Osteocyte (in vitro differentiated cells): Measurements from ENCODE around the gene HEMK1. TPM values are rescaled to one million over a fixed set of nuclear protein-coding genes. Genes with fewer than 3 reads are reported as not detected.

ENCODE experiments used
- DNase-seq: peaks from one replicate; pipeline ENCODE4 v3.0.0; 2021; ENCODE audit warnings: mixed read lengths; ENCODE audit not compliant: unreplicated experiment; ENCODE audit errors: extremely low spot score
- H3K27ac Mint-ChIP-seq: one replicate; pipeline ENCODE4 v1.8.0; 2021; ENCODE audit warnings: mild to moderate bottlenecking, mixed read lengths; ENCODE audit not compliant: unreplicated experiment
- H3K27me3 Mint-ChIP-seq: one replicate; pipeline ENCODE4 v1.8.0; 2021; ENCODE audit warnings: mixed read lengths; ENCODE audit not compliant: unreplicated experiment
- H3K36me3 Mint-ChIP-seq: one replicate; pipeline ENCODE4 v1.8.0; 2021; ENCODE audit warnings: mixed read lengths; ENCODE audit not compliant: unreplicated experiment
- H3K4me1 Mint-ChIP-seq: one replicate; pipeline ENCODE4 v1.8.0; 2021; ENCODE audit warnings: mixed read lengths; ENCODE audit not compliant: unreplicated experiment
- H3K4me3 Mint-ChIP-seq: one replicate; pipeline ENCODE4 v1.8.0; 2021; ENCODE audit warnings: mild to moderate bottlenecking, moderate library complexity, mixed read lengths; ENCODE audit not compliant: unreplicated experiment
- H3K9me3 Mint-ChIP-seq: one replicate; pipeline ENCODE4 v1.8.0; 2021; ENCODE audit warnings: mixed read lengths; ENCODE audit not compliant: unreplicated experiment
- total RNA-seq: library from RNA; stranded (reverse); gene quantifications from 2 replicates; pipeline ENCODE4 v1.2.1, GENCODE V29; 2021
- TF ChIP-seq, protein P1 (sequence below): fragments of 200-600 bp; sonication (generic); IDR thresholded peaks from 2 replicates; pipeline ENCODE4 v1.5.0; 2021; ENCODE audit warnings: antibody characterized with exemption, mild to moderate bottlenecking, moderate library complexity

HEMK1 gene
- total RNA-seq, 1 donor from 2014 or later = 23.1 TPM

- Mint-ChIP-seq H3K27ac (no peak overlapping the region), H3K27me3 (no peaks in the 10 kb centered on the region), H3K4me3 (peak overlapping the region; percentile 82), H3K4me1 (peaks cover 16% of the 10 kb centered on the region), H3K36me3 (no peaks in the 10 kb centered on the region), H3K9me3 (no peaks in the 10 kb centered on the region)
- TF ChIP-seq, protein P1, sequence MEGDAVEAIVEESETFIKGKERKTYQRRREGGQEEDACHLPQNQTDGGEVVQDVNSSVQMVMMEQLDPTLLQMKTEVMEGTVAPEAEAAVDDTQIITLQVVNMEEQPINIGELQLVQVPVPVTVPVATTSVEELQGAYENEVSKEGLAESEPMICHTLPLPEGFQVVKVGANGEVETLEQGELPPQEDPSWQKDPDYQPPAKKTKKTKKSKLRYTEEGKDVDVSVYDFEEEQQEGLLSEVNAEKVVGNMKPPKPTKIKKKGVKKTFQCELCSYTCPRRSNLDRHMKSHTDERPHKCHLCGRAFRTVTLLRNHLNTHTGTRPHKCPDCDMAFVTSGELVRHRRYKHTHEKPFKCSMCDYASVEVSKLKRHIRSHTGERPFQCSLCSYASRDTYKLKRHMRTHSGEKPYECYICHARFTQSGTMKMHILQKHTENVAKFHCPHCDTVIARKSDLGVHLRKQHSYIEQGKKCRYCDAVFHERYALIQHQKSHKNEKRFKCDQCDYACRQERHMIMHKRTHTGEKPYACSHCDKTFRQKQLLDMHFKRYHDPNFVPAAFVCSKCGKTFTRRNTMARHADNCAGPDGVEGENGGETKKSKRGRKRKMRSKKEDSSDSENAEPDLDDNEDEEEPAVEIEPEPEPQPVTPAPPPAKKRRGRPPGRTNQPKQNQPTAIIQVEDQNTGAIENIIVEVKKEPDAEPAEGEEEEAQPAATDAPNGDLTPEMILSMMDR = no peak
- DNase-seq = no peak
These were observed 41.1 kb downstream of the HEMK1 start for GRCh38 chr3:50610181-50610971.

GRCh38 chr3:50610992-50611463, 41.7 kb downstream of the HEMK1 start:
- no peaks in the 10 kb centered on the region for H3K27me3 Mint-ChIP-seq
- peak overlapping the region; percentile 82 for H3K4me3 Mint-ChIP-seq
- H3K36me3 Mint-ChIP-seq = no peaks in the 10 kb centered on the region
- H3K9me3 Mint-ChIP-seq = no peaks in the 10 kb centered on the region
- no peak for DNase-seq
- TF ChIP-seq, protein P1 = no peak
- peaks cover 17% of the 10 kb centered on the region for H3K4me1 Mint-ChIP-seq
- H3K27ac Mint-ChIP-seq = peak overlapping the region; percentile 14

DNA sequence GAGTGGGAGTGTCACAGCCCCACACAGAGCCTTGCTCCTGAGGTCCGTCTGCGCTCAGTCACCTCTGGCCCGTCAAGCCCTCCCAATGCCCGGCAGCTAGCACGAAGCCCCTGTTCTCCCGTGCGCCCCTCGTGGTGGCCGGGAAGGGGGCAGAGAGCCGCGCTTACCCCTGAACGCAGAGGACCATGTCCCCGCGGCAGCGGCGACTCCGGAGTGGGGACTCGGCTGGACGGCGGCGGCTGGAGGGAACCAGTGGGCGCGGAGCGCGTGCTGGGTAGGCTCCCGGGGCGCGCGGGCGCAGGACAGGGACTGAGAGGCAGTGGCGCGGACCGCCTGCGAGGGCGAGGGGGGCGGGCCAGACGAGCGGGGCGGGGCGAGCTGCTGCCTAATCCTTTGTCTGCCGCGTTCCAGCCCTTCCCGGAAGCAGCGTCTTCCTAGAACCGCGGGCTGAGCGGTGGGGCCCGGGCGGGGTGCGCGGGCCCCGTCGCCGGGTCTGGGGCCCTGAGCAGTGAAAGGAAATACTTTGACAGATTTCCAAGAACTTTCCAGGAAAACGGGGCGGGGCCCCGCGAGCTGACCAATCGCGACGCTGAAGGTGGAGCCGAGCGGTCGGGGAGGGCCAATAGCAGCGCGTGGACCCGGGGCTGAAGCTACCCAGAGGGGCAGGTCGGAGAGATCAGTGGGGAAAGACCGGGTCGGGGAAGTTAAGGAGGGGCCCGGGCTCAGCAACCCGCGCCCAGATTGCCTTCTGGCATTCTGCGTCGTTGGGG, 42.3 kb downstream of the HEMK1 start, which contains the start of gene CISH:
CISH (minus strand) TSS at position 311 of the 770 bp plus-strand sequence; CDS start at position 187, 124 bp downstream.
- Mint-ChIP-seq H3K27ac (peak within 1 kb of the TSS; percentile 43), H3K9me3 (no peaks in the 10 kb centered on the region), H3K4me1 (peaks cover 22% of the 10 kb centered on the region), H3K4me3 (peak within 1 kb of the TSS; percentile 82), H3K36me3 (no peaks in the 10 kb centered on the region), H3K27me3 (no peaks in the 10 kb centered on the region)
- DNase-seq = peak; percentile 96
- TF ChIP-seq, protein P1 = peak; percentile 61

- TF ChIP-seq, protein P1 = no peak
- no peaks in the 10 kb centered on the region for H3K36me3 Mint-ChIP-seq
- DNase-seq = no peak
- peaks cover 22% of the 10 kb centered on the region for H3K4me1 Mint-ChIP-seq
- peak overlapping the region; percentile 43 for H3K27ac Mint-ChIP-seq
- H3K4me3 Mint-ChIP-seq = peak overlapping the region; percentile 82
- H3K27me3 Mint-ChIP-seq = no peaks in the 10 kb centered on the region
- H3K9me3 Mint-ChIP-seq = no peaks in the 10 kb centered on the region
These were observed 43.0 kb downstream of the HEMK1 start for GRCh38 chr3:50612234-50612882.
